GM23338 (cell line): Measurements from ENCODE around the gene BSPH1.

Experiments used
- CREB1 ChIP-seq: fragments of 250-450 bp; sonication (Bioruptor Pico); IDR thresholded peaks from 2 replicates; pipeline ENCODE4 v1.5.0; 2020; ENCODE audit warnings: low read depth, mild to moderate bottlenecking, moderate library complexity
- CTCF ChIP-seq, 2 experiments: fragments of 200-600 bp in 1 of 2; sonication (generic) in 1 of 2; conservative IDR thresholded peaks; 2 replicates each; pipeline versions ENCODE4 v1.5.1 to v1.6.1; 2016 to 2017; ENCODE audit warnings: antibody characterized with exemption in 2 of 2, low read depth in 2 of 2, mild to moderate bottlenecking in 2 of 2, moderate library complexity in 1 of 2
- ETS1 ChIP-seq: IDR thresholded peaks from 2 replicates; pipeline ENCODE4 v1.6.1; 2016; ENCODE audit warnings: antibody characterized with exemption
- EZH2 ChIP-seq: fragments of 200-600 bp; sonication (generic); IDR thresholded peaks from one replicate; pipeline ENCODE4 v1.8.0; 2017; ENCODE audit warnings: antibody characterized with exemption, mild to moderate bottlenecking, low read depth; ENCODE audit not compliant: unreplicated experiment
- EZH2phosphoT487 ChIP-seq: fragments of 200-600 bp; sonication (generic); IDR thresholded peaks from one replicate; pipeline ENCODE4 v1.8.1; 2018; ENCODE audit warnings: antibody characterized with exemption; ENCODE audit not compliant: unreplicated experiment
- JUNB ChIP-seq: IDR thresholded peaks from one replicate; pipeline ENCODE4 v1.6.1; 2016; ENCODE audit warnings: antibody characterized with exemption; ENCODE audit not compliant: unreplicated experiment
- NANOG ChIP-seq: IDR thresholded peaks from 2 replicates; pipeline ENCODE4 v1.6.1; 2016; ENCODE audit warnings: antibody characterized with exemption, borderline replicate concordance
- POLR2AphosphoS5 ChIP-seq: IDR thresholded peaks from 2 replicates; pipeline ENCODE4 v1.6.1; 2016; ENCODE audit warnings: antibody characterized with exemption, low read depth
- REST ChIP-seq: IDR thresholded peaks from one replicate; pipeline ENCODE4 v1.6.1; 2018; ENCODE audit warnings: antibody characterized with exemption; ENCODE audit not compliant: unreplicated experiment
- STAT1 ChIP-seq: IDR thresholded peaks from one replicate; pipeline ENCODE4 v1.6.1; 2016; ENCODE audit warnings: antibody characterized with exemption; ENCODE audit not compliant: unreplicated experiment
- ZNF114 ChIP-seq: fragments of 250-450 bp; sonication (Bioruptor Pico); IDR thresholded peaks from 2 replicates; pipeline ENCODE4 v1.5.0; 2020; ENCODE audit warnings: mild to moderate bottlenecking, moderate library complexity
- ZNF331 ChIP-seq: fragments of 250-450 bp; sonication (Bioruptor Pico); IDR thresholded peaks from 2 replicates; pipeline ENCODE4 v1.5.0; 2020; ENCODE audit warnings: low read depth, mild to moderate bottlenecking, moderate library complexity
- ZNF462 ChIP-seq: fragments of 250-450 bp; sonication (Bioruptor Pico); IDR thresholded peaks from 2 replicates; pipeline ENCODE4 v1.5.0; 2020; ENCODE audit warnings: mild to moderate bottlenecking, moderate library complexity

- no peak for TF ChIP-seq CTCF (conservative IDR thresholded peaks at IDR 0.05; ENCODE audit: low read depth in 2 of 2)
- no peak for TF ChIP-seq POLR2AphosphoS5
- TF ChIP-seq EZH2, result no peak
- no peak for TF ChIP-seq CREB1 (CRISPR knock-in tag)
- no peak for TF ChIP-seq NANOG
- no peak for TF ChIP-seq REST
- no peak for TF ChIP-seq STAT1
- no peak for TF ChIP-seq EZH2phosphoT487
- no peak for TF ChIP-seq JUNB
- TF ChIP-seq ETS1, result no peak
- TF ChIP-seq ZNF462 (CRISPR knock-in tag), result no peak
- TF ChIP-seq ZNF114 (CRISPR knock-in tag), result no peak
- no peak for TF ChIP-seq ZNF331 (CRISPR knock-in tag)
These were observed 8.9 kb upstream of the BSPH1 start for GRCh38 chr19:48000846-48001245.
